Gastroesophageal sphincter (tissue), 4 donors: ENCODE data around the gene TMOD1. TPM values are rescaled to one million over a fixed set of nuclear protein-coding genes. Genes with fewer than 3 reads are reported as not detected.
A peak's percentile ranks its signal among the peaks of the same experiment; 100 is the strongest.

Experiments
- ATAC-seq: fragments of 150-250 bp; one replicate; pipeline ENCODE4 v1.9.1; 2016; ENCODE audit warnings: mild to moderate bottlenecking, moderate library complexity
- H3K27ac ChIP-seq, 4 donors: fragments of 200-600 bp; sonication (generic) in 3 of 4; 1 replicate in 3 of 4; 2 replicates in 1 of 4; pipeline ENCODE4 v1.5.1; 2016 to 2019
- H3K27me3 ChIP-seq: fragments of 200-600 bp; sonication (generic); one replicate; pipeline ENCODE4 v1.5.1; 2019
- H3K36me3 ChIP-seq, 2 donors: fragments of 200-600 bp; sonication (generic); one replicate each; pipeline ENCODE4 v1.5.1; 2019; ENCODE audit warnings: control low read depth in 1 of 2
- H3K4me1 ChIP-seq, 3 donors: fragments of 200-600 bp; sonication (generic); 1 replicate in 2 of 3; 2 replicates in 1 of 3; pipeline ENCODE4 v1.5.1; 2016 to 2019; ENCODE audit warnings: control low read depth in 2 of 3
- H3K4me3 ChIP-seq, 2 donors: fragments of 200-600 bp; sonication (generic); one replicate each; pipeline ENCODE4 v1.5.1; 2019; ENCODE audit warnings: mild to moderate bottlenecking in 1 of 2, moderate library complexity in 1 of 2
- H3K9me3 ChIP-seq, 3 donors: fragments of 200-600 bp; sonication (generic); one replicate each; pipeline ENCODE4 v1.5.1; 2017 to 2019; ENCODE audit warnings: control low read depth in 2 of 3
- CTCF ChIP-seq, 4 experiments: fragments of 200-600 bp in 2 of 4; fragments of 450-650 bp in 2 of 4; sonication (generic) in 1 of 4; IDR thresholded peaks; one replicate each; pipeline ENCODE4 v1.5.1; 2017 to 2019; ENCODE audit warnings: antibody characterized with exemption in 4 of 4, mild to moderate bottlenecking in 2 of 4, moderate library complexity in 2 of 4
- EP300 ChIP-seq: sonication (generic); formaldehyde crosslinking; IDR thresholded peaks from one replicate; pipeline ENCODE4 v1.6.1; 2017; ENCODE audit warnings: antibody characterized with exemption, mild to moderate bottlenecking
- POLR2A ChIP-seq, 2 donors: fragments of 450-650 bp; IDR thresholded peaks; one replicate each; pipeline ENCODE4 v1.6.1; 2017; ENCODE audit warnings: antibody characterized with exemption in 2 of 2, mild to moderate bottlenecking in 2 of 2, moderate library complexity in 1 of 2
- POLR2AphosphoS5 ChIP-seq: sonication (generic); formaldehyde crosslinking; IDR thresholded peaks from one replicate; pipeline ENCODE4 v1.6.1; 2017; ENCODE audit warnings: antibody characterized with exemption
- WGBS, 2 donors: methylation state at CpG; one replicate each; pipeline ENCODE4 v1.1.5; 2018; ENCODE audit warnings: low coverage in 1 of 2; 5-methylcytosine and 5-hydroxymethylcytosine counted together
- total RNA-seq, 4 donors: library from RNA; depleted of rRNA; stranded (reverse); fragments of >200 nt; gene quantifications; one replicate each; pipeline ENCODE4 v1.1.0, GENCODE V29; 2016

Gene TMOD1
- total RNA-seq, 4 donors from 2014 or later, result 38.6 to 99.6 (median 76.7) TPM

GRCh38 chr9:97506787-97507186 lies 5.3 kb downstream of the TMOD1 start:
- Histone ChIP-seq H3K9me3 (no peaks in the 10 kb centered on the region), H3K36me3 (peaks cover 0 to 3% of the 10 kb centered on the region in 2 donors), H3K4me1 (peaks cover 0 to 99% (median 22%) of the 10 kb centered on the region in 3 donors), H3K4me3 (no peak overlapping the region), H3K27me3 (no peaks in the 10 kb centered on the region), H3K27ac (peak overlapping the region in 3 of 4 donors; percentile 20 to 95 (median 95))
- WGBS, 2 donors, result 83 to 100% methylated on average over 1 of the region's 1 CpG
- ATAC-seq, result no peak
- TF ChIP-seq POLR2AphosphoS5, result no peak
- no peak for TF ChIP-seq EP300
- no peak for TF ChIP-seq CTCF (IDR thresholded peaks at IDR 0.05)
- TF ChIP-seq POLR2A (IDR thresholded peaks at IDR 0.05), result no peak

GRCh38 chr9:97507428-97507984 lies 6.0 kb downstream of the TMOD1 start:
- peaks cover 0 to 95% (median 22%) of the 10 kb centered on the region in 3 donors for H3K4me1 ChIP-seq
- TF ChIP-seq EP300, result no peak
- TF ChIP-seq CTCF (IDR thresholded peaks at IDR 0.05), result no peak
- TF ChIP-seq POLR2A (IDR thresholded peaks at IDR 0.05), result no peak
- peak; percentile 44 for TF ChIP-seq POLR2AphosphoS5
- H3K27me3 ChIP-seq, result no peaks in the 10 kb centered on the region
- WGBS, 2 donors, result 48 to 68% methylated on average over 3 to 5 of the region's 5 CpGs
- H3K4me3 ChIP-seq, result no peak overlapping the region
- H3K27ac ChIP-seq, result peak overlapping the region in 2 of 4 donors; percentile 39 to 95
- H3K36me3 ChIP-seq, result peaks cover 0 to 6% of the 10 kb centered on the region in 2 donors
- no peaks in the 10 kb centered on the region for H3K9me3 ChIP-seq
- no peak for ATAC-seq

- no peak overlapping the region for H3K4me3 ChIP-seq
- H3K4me1 ChIP-seq, result peaks cover 0 to 93% (median 20%) of the 10 kb centered on the region in 3 donors
- 52 to 75% methylated on average over 4 of the region's 4 CpGs for WGBS, 2 donors
- no peaks in the 10 kb centered on the region for H3K27me3 ChIP-seq
- no peaks in the 10 kb centered on the region for H3K9me3 ChIP-seq
- H3K36me3 ChIP-seq, result peaks cover 0 to 6% of the 10 kb centered on the region in 2 donors
- TF ChIP-seq CTCF (IDR thresholded peaks at IDR 0.05) (no peak), EP300 (no peak), POLR2A (IDR thresholded peaks at IDR 0.05) (no peak), POLR2AphosphoS5 (no peak)
- peak overlapping the region in 2 of 4 donors; percentile 7 to 39 for H3K27ac ChIP-seq
- ATAC-seq, result no peak
These were observed 7.4 kb downstream of the TMOD1 start for GRCh38 chr9:97508852-97509251.

- peak overlapping the region in 3 of 4 donors; percentile 41 to 56 (median 43) for H3K27ac ChIP-seq
- no peaks in the 10 kb centered on the region for H3K9me3 ChIP-seq
- WGBS, 2 donors, result 52 to 55% methylated on average over 5 to 9 of the region's 10 CpGs
- peak; percentile 21 for ATAC-seq
- no peaks in the 10 kb centered on the region for H3K27me3 ChIP-seq
- H3K4me1 ChIP-seq, result peaks cover 0 to 90% (median 3%) of the 10 kb centered on the region in 3 donors
- peaks cover 0 to 6% of the 10 kb centered on the region in 2 donors for H3K36me3 ChIP-seq
- TF ChIP-seq POLR2AphosphoS5 (peak; percentile 44), CTCF (IDR thresholded peaks at IDR 0.05) (no peak)
- no peak overlapping the region for H3K4me3 ChIP-seq
These were observed 9.6 kb downstream of the TMOD1 start for GRCh38 chr9:97510797-97511654.
